ENCODE data around the gene RBM5.

RBM5 gene

DNA sequence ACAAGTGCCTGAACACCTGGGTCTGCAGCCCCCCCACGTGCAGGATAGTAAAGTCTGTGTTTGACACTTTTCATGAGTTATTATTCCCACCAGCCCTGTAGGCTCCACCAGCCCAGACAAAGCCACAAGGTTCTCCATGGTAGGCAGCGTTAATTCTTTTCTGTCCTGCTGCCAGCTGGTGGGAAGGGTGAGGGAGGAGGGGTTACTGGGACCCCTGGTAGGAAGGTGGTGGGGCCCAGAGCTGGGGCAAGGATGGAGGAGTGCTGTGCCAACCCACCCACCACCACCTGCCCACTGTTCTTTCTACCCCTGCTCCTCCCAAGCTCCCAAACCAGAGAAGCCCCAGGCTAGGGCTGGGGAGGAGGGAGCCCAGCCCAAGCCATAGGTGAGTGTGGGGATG, 45.6 kb downstream of the RBM5 start:
- Histone ChIP-seq H3K9me2 (replicated peaks; ENCODE audit: insufficient read depth, low read length) (no peaks in the 10 kb centered on the region), H3F3A (ENCODE audit: insufficient read depth) (no peaks in the 10 kb centered on the region), H3K9me3 (ENCODE audit: insufficient read depth, low read length) (no peaks in the 10 kb centered on the region), H3K4me3 (ENCODE audit: insufficient read depth, low read length, poor library complexity, severe bottlenecking) (no peak overlapping the region), H2AFZ (ENCODE audit: low read depth, low read length, severe bottlenecking) (no peak overlapping the region), H3K4me2 (ENCODE audit: low read depth, low read length, poor library complexity, severe bottlenecking) (no peak overlapping the region), H3K9ac (ENCODE audit: low read length) (no peak overlapping the region), H3K27ac (ENCODE audit: low read depth, low read length) (no peak overlapping the region), H4K20me1 (ENCODE audit: low read depth, low read length) (no peaks in the 10 kb centered on the region), H3K27me3 (ENCODE audit: low read length) (no peaks in the 10 kb centered on the region), H3K36me3 (ENCODE audit: low read length) (no peaks in the 10 kb centered on the region), H3K79me2 (ENCODE audit: insufficient read depth, low read length) (no peaks in the 10 kb centered on the region)
- TF ChIP-seq, protein P1, sequence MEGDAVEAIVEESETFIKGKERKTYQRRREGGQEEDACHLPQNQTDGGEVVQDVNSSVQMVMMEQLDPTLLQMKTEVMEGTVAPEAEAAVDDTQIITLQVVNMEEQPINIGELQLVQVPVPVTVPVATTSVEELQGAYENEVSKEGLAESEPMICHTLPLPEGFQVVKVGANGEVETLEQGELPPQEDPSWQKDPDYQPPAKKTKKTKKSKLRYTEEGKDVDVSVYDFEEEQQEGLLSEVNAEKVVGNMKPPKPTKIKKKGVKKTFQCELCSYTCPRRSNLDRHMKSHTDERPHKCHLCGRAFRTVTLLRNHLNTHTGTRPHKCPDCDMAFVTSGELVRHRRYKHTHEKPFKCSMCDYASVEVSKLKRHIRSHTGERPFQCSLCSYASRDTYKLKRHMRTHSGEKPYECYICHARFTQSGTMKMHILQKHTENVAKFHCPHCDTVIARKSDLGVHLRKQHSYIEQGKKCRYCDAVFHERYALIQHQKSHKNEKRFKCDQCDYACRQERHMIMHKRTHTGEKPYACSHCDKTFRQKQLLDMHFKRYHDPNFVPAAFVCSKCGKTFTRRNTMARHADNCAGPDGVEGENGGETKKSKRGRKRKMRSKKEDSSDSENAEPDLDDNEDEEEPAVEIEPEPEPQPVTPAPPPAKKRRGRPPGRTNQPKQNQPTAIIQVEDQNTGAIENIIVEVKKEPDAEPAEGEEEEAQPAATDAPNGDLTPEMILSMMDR (IDR thresholded peaks at IDR 0.05; ENCODE audit: insufficient read depth, low read length, poor library complexity, severe bottlenecking) = no peak
- no peak for TF ChIP-seq EZH2phosphoT487 (conservative IDR thresholded peaks at IDR 0.05; ENCODE audit: low read length)

DNA sequence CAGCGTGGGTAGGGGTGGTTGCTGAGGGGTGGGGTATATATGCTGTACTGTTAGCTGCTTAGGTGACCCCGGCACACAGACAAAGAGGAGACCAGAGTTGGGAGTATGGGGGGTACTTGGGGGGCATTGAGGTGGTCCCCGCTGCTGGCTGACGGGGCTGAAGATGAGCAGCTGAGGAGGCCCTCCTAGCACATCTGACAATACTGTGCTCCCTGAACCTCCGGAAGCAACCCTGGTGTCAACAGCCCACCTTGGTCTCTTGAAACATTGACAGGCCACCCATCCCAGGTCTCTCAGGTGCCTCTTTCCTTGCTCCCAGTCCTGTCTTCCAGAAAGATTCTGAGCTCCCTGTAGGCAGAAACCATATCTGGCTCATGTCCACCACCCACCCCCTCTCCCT, 47.2 kb downstream of the RBM5 start:
- H3K4me2 ChIP-seq (ENCODE audit: low read depth, low read length, poor library complexity, severe bottlenecking) = no peak overlapping the region
- no peaks in the 10 kb centered on the region for H3F3A ChIP-seq (ENCODE audit: insufficient read depth)
- no peaks in the 10 kb centered on the region for H3K27me3 ChIP-seq (ENCODE audit: low read length)
- H3K9ac ChIP-seq (ENCODE audit: low read length) = no peak overlapping the region
- TF ChIP-seq EZH2phosphoT487 (conservative IDR thresholded peaks at IDR 0.05; ENCODE audit: low read length) = no peak
- TF ChIP-seq, protein P1 (IDR thresholded peaks at IDR 0.05; ENCODE audit: insufficient read depth, low read length, poor library complexity, severe bottlenecking) = no peak
- H3K27ac ChIP-seq (ENCODE audit: low read depth, low read length) = no peak overlapping the region
- no peaks in the 10 kb centered on the region for H3K9me3 ChIP-seq (ENCODE audit: insufficient read depth, low read length)
- H3K36me3 ChIP-seq (ENCODE audit: low read length) = no peaks in the 10 kb centered on the region
- H3K4me3 ChIP-seq (ENCODE audit: insufficient read depth, low read length, poor library complexity, severe bottlenecking) = no peak overlapping the region
- H2AFZ ChIP-seq (ENCODE audit: low read depth, low read length, severe bottlenecking) = no peak overlapping the region
- no peaks in the 10 kb centered on the region for H4K20me1 ChIP-seq (ENCODE audit: low read depth, low read length)
- no peaks in the 10 kb centered on the region for H3K9me2 ChIP-seq (replicated peaks; ENCODE audit: insufficient read depth, low read length)
- H3K79me2 ChIP-seq (ENCODE audit: insufficient read depth, low read length) = no peaks in the 10 kb centered on the region

DNA sequence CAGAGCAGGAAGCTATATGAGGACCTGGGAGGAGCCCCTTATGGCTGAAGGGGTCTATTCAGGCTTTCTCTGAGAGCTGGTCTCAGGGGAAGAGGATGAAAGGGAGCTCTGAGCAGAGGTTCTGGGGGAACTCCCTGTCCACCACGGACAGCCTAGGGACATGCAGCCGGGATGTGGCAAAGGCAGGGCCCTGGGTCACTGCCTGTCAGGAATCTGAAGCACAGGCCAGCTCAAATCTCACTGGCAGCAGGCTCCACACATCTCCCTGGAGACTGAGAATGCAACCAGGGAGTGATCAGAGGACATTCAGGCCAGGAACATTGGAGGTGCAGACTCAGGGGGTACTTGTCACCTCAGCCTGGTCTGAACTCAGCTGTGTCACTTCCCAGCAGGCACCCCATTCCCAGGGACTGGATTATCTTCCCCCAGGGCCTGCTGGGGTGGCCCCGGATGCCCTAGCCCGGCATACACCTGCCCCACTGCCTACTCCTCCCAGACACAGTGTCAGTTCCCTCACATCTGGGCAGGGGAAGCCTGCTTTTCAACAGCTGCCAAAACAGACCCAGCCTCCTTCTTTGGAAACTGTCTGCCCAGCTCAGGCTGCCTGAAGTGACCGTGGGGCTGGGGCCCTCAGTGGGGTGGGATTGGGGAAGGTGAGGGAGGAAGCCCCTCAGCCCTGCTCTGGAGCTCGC, 48.1 kb downstream of the RBM5 start:
- no peak overlapping the region for H3K9ac ChIP-seq (ENCODE audit: low read length)
- no peaks in the 10 kb centered on the region for H3K79me2 ChIP-seq (ENCODE audit: insufficient read depth, low read length)
- no peaks in the 10 kb centered on the region for H3K9me3 ChIP-seq (ENCODE audit: insufficient read depth, low read length)
- H3K9me2 ChIP-seq (replicated peaks; ENCODE audit: insufficient read depth, low read length) = no peaks in the 10 kb centered on the region
- no peaks in the 10 kb centered on the region for H3K36me3 ChIP-seq (ENCODE audit: low read length)
- H4K20me1 ChIP-seq (ENCODE audit: low read depth, low read length) = no peaks in the 10 kb centered on the region
- H3F3A ChIP-seq (ENCODE audit: insufficient read depth) = no peaks in the 10 kb centered on the region
- no peaks in the 10 kb centered on the region for H3K27me3 ChIP-seq (ENCODE audit: low read length)
- H3K4me3 ChIP-seq (ENCODE audit: insufficient read depth, low read length, poor library complexity, severe bottlenecking) = no peak overlapping the region
- H3K4me2 ChIP-seq (ENCODE audit: low read depth, low read length, poor library complexity, severe bottlenecking) = no peak overlapping the region
- H3K27ac ChIP-seq (ENCODE audit: low read depth, low read length) = no peak overlapping the region
- TF ChIP-seq EZH2phosphoT487 (conservative IDR thresholded peaks at IDR 0.05; ENCODE audit: low read length) = no peak
- TF ChIP-seq, protein P1 (IDR thresholded peaks at IDR 0.05; ENCODE audit: insufficient read depth, low read length, poor library complexity, severe bottlenecking) = no peak
- no peak overlapping the region for H2AFZ ChIP-seq (ENCODE audit: low read depth, low read length, severe bottlenecking)

Data from SU-DHL-6 (cell line).